HepG2 (cell line): ENCODE data around the gene NPHP4. TPM values are rescaled to one million over a fixed set of nuclear protein-coding genes. Genes with fewer than 3 reads are reported as not detected.

Experiments
- ATAC-seq: fragments of 200-7000 bp; cut with Tn5 transposase; 3 replicates; pipeline ENCODE4 v1.9.1; 2020; ENCODE audit warnings: mild to moderate bottlenecking, moderate library complexity
- BruUV-seq: library from RNA; stranded (reverse); fragments of 400-500 nt; replicated peaks from 2 replicates; lab custom pipeline; 2021; lab: Mats Ljungman, UMichigan
- CTCF ChIA-PET: fragments of 300-600 bp; formaldehyde crosslinking; extraction: SDS; loops from one replicate; lab custom pipeline; 2021; ENCODE audit warnings: low total read pairs, inconsistent platforms, low intra/inter-chr PET ratio; lab: Yijun Ruan, JAX
- POLR2A ChIA-PET: fragments of 350-600 bp; sonication (Branson Sonifier 250); formaldehyde crosslinking; loops from one replicate; lab custom pipeline; 2020; ENCODE audit warnings: antibody characterized with exemption, inconsistent platforms; lab: Yijun Ruan, JAX
- DNase-seq: peaks from one replicate; pipeline ENCODE4 v3.0.0-alpha.2; 2015; ENCODE audit warnings: low spot score
- FAIRE-seq: peaks from 3 replicates; lab custom pipeline; 2011; peaks lifted over from hg19 to GRCh38; lab: Jason Lieb, UNC
- H2AFZ ChIP-seq: one replicate; pipeline ENCODE4 v1.6.1; 2011; ENCODE audit warnings: low read length, inconsistent platforms
- H3K27ac ChIP-seq: fragments of 300-600 bp; 3 replicates; pipeline ENCODE4 v1.8.0; 2011; ENCODE audit warnings: mixed run types, mild to moderate bottlenecking, mixed read lengths, low read length, inconsistent platforms; ENCODE audit not compliant: insufficient read depth; ENCODE audit errors: extremely low read length
- H3K27me3 ChIP-seq, 2 experiments: fragments of 200-600 bp in 1 of 2; 2 replicates in 1 of 2; 3 replicates in 1 of 2; pipeline versions ENCODE4 v1.6.0 to v1.8.0; 2011; ENCODE audit warnings: low read length in 2 of 2, mild to moderate bottlenecking in 2 of 2, moderate library complexity in 2 of 2, inconsistent platforms in 1 of 2; ENCODE audit not compliant: insufficient read depth in 2 of 2, control insufficient read depth in 1 of 2
- H3K36me3 ChIP-seq, 2 experiments: fragments of 200-600 bp in 1 of 2; replicated peaks in 1 of 2; 2 replicates in 1 of 2; 3 replicates in 1 of 2; pipeline versions ENCODE4 v1.5.1 to v1.8.0; 2011; ENCODE audit warnings: low read length in 2 of 2, inconsistent platforms in 1 of 2; ENCODE audit not compliant: insufficient read depth in 2 of 2, control insufficient read depth in 1 of 2
- H3K4me1 ChIP-seq: 2 replicates; pipeline ENCODE4 v1.5.1; 2012; ENCODE audit warnings: low read length, inconsistent platforms; ENCODE audit not compliant: insufficient read depth
- H3K4me2 ChIP-seq: 2 replicates; pipeline ENCODE4 v1.6.0; 2011; ENCODE audit warnings: low read depth, low read length, inconsistent platforms
- H3K4me3 ChIP-seq, 3 experiments: fragments of 200-600 bp in 1 of 3; sonication (generic), shearing (Covaris generic) in 1 of 3; replicated peaks in 1 of 3; 2 replicates each; pipeline ENCODE4 v1.5.1; 2011 to 2016; ENCODE audit warnings: low read length in 3 of 3, inconsistent platforms in 2 of 3, low read depth in 2 of 3, mild to moderate bottlenecking in 2 of 3, control low read depth in 1 of 3, mixed read lengths in 1 of 3; ENCODE audit not compliant: insufficient read depth in 1 of 3
- H3K79me2 ChIP-seq: one replicate; pipeline ENCODE4 v1.6.1; 2011; ENCODE audit warnings: low read length, inconsistent platforms; ENCODE audit not compliant: insufficient read depth
- H3K9ac ChIP-seq: 2 replicates; pipeline ENCODE4 v1.6.0; 2011; ENCODE audit warnings: mild to moderate bottlenecking, low read depth, low read length, inconsistent platforms; ENCODE audit not compliant: insufficient read depth
- H3K9me3 ChIP-seq: 2 replicates; pipeline ENCODE4 v1.5.1; 2012; ENCODE audit warnings: mild to moderate bottlenecking, low read length
- H4K20me1 ChIP-seq: 2 replicates; pipeline ENCODE4 v1.6.0; 2011; ENCODE audit warnings: inconsistent platforms, mild to moderate bottlenecking, low read length, moderate library complexity; ENCODE audit not compliant: insufficient read depth
- MXI1 ChIP-seq: IDR thresholded peaks from 3 replicates; pipeline ENCODE4 v1.6.1; 2012; ENCODE audit warnings: low read depth, low read length, inconsistent platforms, borderline replicate concordance
- SRF ChIP-seq: IDR thresholded peaks from 2 replicates; pipeline ENCODE4 v1.6.1; 2011; ENCODE audit warnings: mild to moderate bottlenecking, low read depth, low read length, moderate library complexity
- ZEB1 ChIP-seq: IDR thresholded peaks from 2 replicates; pipeline ENCODE4 v1.6.1; 2012; ENCODE audit warnings: mild to moderate bottlenecking, low read depth, inconsistent platforms; ENCODE audit not compliant: insufficient replicate concordance
- WGBS: methylation state at CpG from one replicate; pipeline ENCODE4 v1.1.6; 2017; ENCODE audit warnings: low lambda C conversion rate; 5-methylcytosine and 5-hydroxymethylcytosine counted together
- in situ Hi-C: cut with HindIII; loops from 2 replicates; pipeline ENCODE4 v1.10.0; 2017; ENCODE audit warnings: low pct_unique_long_range_greater_than_20kb; ENCODE audit not compliant: extremely low pct_ligation_motif_present
- intact Hi-C: fragments of 100-400 bp; cut with micrococcal nuclease; formaldehyde crosslinking; loops from one replicate; pipeline ENCODE4 v1.10.0; 2022; ENCODE audit not compliant: unreplicated experiment
- polyA plus RNA-seq, 8 experiments: library from polyadenylated mRNA; depleted of rRNA in 3 of 8; stranded (reverse) in 7 of 8; unstranded in 1 of 8; fragments of >200 nt; fragmentation: Illumina TruSeq in 4 of 8; extraction: Trizol in 4 of 8; gene quantifications; 2 replicates each; pipeline versions ENCODE4 v1.2.1 to v1.2.3, GENCODE V29; 2011 to 2016; ENCODE audit warnings: low read depth in 4 of 8, missing spikeins in 1 of 8, mixed read lengths in 1 of 8; ENCODE audit not compliant: insufficient read depth in 1 of 8
- total RNA-seq, 5 experiments: library from RNA; depleted of rRNA; stranded (reverse); fragments of >200 nt; fragmentation: Illumina TruSeq; extraction: Trizol; gene quantifications; 2 replicates each; pipeline ENCODE4 v1.2.3, GENCODE V29; 2016; ENCODE audit warnings: low read depth in 1 of 5
- TF ChIP-seq, protein P1 (sequence below): sonication (generic); formaldehyde crosslinking; IDR thresholded peaks from 2 replicates; pipeline ENCODE4 v1.4.0; 2020; ENCODE audit warnings: missing genetic modification reagents, borderline replicate concordance
- TF ChIP-seq, protein P2 (sequence below): sonication (generic); formaldehyde crosslinking; IDR thresholded peaks from 2 replicates; pipeline ENCODE4 v1.8.1; 2023; ENCODE audit warnings: missing genetic modification reagents, mild to moderate bottlenecking, borderline replicate concordance

The NPHP4 gene
- total and polyA plus RNA-seq, 2 of the 13 experiments (the other 11 are each of a cell fraction or from before 2014, with no cell fraction given), result 4.4 to 6.8 TPM

GRCh38 chr1:5913876-5914275, 78.3 kb downstream of the NPHP4 start (continued):
- TF ChIP-seq, protein P1, sequence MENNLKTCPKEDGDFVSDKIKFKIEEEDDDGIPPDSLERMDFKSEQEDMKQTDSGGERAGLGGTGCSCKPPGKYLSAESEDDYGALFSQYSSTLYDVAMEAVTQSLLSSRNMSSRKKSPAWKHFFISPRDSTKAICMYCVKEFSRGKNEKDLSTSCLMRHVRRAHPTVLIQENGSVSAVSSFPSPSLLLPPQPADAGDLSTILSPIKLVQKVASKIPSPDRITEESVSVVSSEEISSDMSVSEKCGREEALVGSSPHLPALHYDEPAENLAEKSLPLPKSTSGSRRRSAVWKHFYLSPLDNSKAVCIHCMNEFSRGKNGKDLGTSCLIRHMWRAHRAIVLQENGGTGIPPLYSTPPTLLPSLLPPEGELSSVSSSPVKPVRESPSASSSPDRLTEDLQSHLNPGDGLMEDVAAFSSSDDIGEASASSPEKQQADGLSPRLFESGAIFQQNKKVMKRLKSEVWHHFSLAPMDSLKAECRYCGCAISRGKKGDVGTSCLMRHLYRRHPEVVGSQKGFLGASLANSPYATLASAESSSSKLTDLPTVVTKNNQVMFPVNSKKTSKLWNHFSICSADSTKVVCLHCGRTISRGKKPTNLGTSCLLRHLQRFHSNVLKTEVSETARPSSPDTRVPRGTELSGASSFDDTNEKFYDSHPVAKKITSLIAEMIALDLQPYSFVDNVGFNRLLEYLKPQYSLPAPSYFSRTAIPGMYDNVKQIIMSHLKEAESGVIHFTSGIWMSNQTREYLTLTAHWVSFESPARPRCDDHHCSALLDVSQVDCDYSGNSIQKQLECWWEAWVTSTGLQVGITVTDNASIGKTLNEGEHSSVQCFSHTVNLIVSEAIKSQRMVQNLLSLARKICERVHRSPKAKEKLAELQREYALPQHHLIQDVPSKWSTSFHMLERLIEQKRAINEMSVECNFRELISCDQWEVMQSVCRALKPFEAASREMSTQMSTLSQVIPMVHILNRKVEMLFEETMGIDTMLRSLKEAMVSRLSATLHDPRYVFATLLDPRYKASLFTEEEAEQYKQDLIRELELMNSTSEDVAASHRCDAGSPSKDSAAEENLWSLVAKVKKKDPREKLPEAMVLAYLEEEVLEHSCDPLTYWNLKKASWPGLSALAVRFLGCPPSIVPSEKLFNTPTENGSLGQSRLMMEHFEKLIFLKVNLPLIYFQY, result no peak
- no peak for TF ChIP-seq MXI1
- TF ChIP-seq, protein P2, sequence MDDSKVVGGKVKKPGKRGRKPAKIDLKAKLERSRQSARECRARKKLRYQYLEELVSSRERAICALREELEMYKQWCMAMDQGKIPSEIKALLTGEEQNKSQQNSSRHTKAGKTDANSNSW (CRISPR knock-in tag), result no peak

DNA sequence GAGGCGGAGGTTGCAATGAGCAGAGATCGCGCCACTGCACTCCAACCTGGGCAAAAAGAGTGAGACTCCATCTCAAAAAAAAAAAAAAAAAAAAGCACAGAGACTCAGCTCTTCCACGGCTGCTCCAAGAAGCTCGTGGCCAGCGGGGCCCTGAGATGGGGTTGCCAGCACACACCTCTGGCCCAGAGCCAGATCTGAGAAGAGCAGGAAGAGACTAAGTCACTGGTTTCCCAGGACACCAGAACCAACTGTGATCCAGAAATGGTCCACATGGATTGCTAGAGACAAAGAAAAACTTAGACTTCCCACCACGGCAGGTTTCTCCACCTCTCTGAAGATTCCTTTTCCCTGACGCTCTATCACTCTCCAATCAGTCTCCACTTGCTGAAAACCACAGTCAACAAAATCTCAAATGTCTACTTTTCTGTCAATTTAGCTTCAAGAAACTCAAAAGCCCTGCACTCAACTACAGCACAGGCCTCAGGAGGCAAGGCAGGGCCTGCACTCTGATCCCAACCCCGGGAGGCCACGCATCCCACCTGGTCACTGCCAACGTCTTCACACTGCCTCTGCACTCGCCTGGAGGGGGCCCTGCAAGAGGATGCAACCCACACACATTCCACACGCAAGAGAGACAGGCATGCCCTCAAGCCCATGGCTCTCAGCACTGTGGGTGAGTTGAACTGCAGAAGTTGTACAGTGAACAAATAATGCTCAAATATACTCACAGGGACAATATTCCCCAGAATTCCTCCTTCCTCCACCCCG, 79.0 kb downstream of the NPHP4 start:
- Histone ChIP-seq H3K36me3 (peaks cover 0 to 3% of the 10 kb centered on the region in 2 experiments; a peak in 3 of 5 replicates), H3K9me3 (no peaks in the 10 kb centered on the region), H4K20me1 (no peaks in the 10 kb centered on the region), H3K27me3 (no peaks in the 10 kb centered on the region), H2AFZ (no peak overlapping the region), H3K27ac (no peak overlapping the region), H3K4me1 (peaks cover 27% of the 10 kb centered on the region), H3K4me3 (no peak overlapping the region), H3K4me2 (no peak overlapping the region), H3K79me2 (no peaks in the 10 kb centered on the region), H3K9ac (no peak overlapping the region)
- BruUV-seq, result no TSS peak
- in situ Hi-C loops (no loop called here), intact Hi-C loops (no loop called here)
- POLR2A ChIA-PET, result interaction anchor here (0.7 kb wide), 1 partner anchor 292 kb away, joined by 3 read pairs; no protein-coding TSS in a partner anchor
- DNase-seq (no peak), FAIRE-seq (no peak), ATAC-seq (no peak)
- CTCF ChIA-PET, result no interaction called here
- TF ChIP-seq SRF, result no peak
- TF ChIP-seq ZEB1, result no peak
- 96% methylated on average over 14 of the region's 14 CpGs for WGBS
